HG03139 (cell line): Measurements from ENCODE around the gene AHCYL1.

Source experiments
- ATAC-seq: cut with Tn5 transposase; IDR thresholded peaks from one replicate; pipeline ENCODE4 v1.9.1; 2021; ENCODE audit not compliant: unreplicated experiment

The AHCYL1 gene

DNA sequence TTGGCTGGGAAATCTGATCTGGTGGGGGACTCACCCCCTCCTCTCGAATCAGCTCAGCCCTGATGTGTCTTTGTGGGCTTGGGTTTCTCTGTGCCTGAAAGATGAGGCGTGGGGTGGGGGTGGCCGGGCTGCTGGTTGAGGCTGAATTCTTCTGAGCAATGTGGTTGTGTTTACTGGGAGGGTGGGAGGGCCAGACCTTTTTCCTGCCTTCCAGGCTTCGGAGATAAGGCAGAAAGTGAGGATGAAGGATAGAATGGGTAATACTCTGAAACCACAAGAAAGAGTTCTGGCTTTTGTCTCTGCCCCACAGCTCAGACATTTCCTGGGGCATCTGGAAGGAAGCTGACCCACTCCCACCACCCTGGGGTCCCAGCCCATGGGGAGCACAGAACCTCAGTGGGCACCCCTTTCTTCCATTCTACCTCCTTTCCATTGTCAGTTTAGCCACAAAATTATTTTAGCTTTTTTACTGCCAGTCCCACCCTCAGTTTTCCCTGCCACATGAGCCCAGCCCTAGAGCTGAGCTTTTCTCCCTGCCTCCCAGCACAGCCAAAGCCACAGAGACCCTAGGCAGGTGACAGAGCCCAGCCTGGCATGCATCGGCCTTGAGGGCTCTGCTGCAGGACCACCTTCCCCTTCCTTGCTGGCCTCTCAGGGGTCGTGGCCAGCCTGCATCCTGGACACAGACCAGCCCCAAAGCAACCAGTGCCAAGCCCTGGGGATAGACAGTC lies 74.7 kb downstream of the AHCYL1 start:
- ATAC-seq: no peak

DNA sequence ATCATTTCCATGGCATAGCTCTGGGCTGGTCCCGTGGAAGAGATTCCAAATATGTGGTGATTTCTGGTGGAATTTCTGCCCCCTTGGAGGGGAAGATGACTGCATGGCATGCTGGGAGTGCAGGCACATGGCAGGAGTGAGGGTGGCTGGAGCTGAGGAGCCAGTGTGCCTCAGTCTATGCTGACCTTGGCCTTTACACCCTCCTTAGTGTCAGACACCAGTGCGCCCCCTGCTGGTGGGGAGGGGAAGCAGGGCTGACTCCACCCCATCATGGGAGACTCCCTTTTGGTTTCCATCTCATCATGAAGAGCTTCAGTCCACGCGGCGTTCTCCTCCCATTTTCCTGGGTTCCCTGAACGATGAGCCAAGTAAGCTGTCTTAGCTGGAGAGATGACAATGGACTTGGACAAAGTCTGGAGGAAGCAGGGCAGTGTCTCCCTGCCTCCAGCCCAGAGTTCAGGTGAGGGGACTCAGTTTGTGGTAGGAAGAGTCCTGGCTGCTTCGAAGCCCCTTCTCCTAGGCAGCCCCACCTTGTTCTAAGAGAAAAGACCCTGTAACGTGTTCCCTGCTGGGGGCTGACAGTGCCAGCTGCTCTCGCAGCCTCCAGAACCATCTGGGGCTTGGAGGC lies 75.6 kb downstream of the AHCYL1 start:
- ATAC-seq: no peak

DNA sequence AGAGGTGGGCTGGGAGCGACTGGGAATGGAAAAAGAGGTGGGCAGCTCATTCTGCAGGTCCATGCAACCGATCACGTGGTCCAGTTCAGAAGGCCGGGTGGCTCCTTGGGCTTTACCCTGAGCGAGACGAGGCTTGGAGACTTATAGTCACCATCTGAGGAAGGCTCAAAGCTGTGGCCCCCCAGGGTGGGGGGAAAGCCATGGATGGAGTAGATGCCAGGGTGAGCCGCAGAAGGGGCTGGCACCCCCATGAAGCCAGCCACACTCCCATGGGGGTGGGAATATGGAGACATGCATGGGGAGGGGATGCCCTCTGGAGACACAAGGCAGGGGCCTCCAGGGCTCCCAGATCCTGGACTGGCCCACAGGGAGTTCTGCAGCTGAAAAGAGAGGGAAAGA lies 76.1 kb downstream of the AHCYL1 start:
- no peak for ATAC-seq

DNA sequence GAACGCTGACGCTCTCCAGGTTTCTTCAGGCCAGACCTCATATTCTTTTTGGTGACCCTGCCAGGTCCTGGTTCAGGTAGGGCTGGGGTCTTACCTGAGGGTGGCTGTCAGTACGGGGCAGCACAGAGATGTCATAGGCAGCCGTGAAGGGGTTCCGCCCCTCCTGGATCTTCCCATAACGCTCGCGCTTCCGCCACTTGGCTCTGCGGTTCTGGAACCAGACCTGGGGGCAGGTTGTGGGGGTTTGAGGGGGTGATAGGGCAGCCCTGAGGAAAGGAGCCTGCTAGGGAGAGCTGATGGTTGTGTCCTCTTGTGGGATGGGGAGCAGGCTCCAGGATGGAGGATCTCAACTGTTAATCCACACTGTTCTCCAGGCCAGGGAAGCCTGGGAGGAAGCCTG lies 76.8 kb downstream of the AHCYL1 start:
- no peak for ATAC-seq

DNA sequence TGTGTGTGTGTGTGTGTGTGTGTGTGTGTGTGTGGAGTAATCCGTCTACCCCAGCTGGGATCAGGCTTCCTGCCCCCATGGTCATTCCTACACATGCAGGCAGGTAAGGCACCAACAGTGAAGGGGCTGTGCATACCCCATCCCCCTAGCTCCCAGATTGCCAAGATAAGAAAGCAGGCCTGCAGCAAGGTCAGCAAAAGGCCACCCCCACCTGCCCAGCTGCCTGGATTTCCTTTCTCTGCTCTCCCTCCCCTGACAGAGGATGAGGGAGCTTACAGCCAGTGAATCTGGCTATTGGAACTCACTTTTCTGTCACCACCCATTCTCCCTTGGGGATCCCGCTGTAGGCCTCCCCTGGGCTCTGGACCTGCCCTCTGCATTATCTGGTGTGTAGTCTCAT lies 78.0 kb downstream of the AHCYL1 start:
- ATAC-seq: no peak

DNA sequence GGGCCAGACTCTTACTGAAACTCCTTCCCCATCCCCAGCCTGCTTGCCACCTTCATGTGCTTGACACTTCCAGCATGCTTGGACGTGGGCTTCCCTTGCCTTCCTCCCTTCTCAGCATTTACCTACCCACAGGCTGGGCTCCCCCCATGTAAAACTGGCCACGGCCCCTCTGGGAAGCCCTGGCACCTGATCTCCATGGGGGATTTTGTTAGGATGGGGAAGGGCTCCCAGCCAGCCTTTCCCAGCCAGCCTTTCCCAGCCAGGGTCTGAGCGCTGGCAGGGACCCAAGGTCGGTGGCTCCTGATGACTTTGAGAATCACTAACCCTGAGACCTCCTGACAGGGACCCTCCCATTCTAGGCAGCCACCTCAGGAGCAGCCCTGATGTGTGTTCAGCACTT lies 79.2 kb downstream of the AHCYL1 start:
- no peak for ATAC-seq

DNA sequence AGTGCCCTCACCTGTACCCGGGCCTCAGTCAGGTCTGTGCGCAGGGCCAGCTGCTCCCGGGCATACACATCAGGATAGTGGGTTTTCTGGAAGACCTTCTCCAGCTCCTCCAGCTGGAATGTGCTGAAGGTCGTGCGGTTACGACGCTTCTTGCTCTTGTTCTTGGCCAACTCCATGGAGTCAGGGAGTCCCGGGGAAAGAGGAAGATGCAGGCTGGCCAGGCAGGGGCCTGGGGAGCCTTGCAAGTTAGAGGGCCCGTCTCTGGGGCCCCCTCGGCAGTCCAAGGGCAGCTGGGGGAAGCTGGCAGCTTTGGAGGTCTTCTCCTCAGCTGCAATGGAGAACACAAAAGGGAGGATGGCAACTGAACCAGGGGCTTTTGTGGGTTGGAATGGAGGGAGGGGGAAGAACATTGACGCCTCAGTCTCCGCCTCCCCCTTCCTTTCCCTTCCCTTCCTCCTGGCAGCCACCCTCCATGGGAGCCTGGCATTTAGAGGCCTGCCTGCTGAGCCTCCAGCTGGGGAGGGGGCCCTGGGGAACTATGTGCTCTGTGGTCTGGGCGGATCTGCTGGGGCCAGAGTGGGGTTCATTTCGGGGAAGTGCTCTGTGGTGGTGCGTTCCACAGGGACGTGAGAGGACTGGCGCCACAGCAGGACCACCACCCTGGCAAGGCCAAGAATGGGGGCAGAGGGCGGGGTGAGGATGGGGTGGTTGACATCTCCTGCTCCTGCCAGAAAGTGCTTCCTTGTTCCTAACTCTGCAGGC lies 80.2 kb downstream of the AHCYL1 start:
- no peak for ATAC-seq

DNA sequence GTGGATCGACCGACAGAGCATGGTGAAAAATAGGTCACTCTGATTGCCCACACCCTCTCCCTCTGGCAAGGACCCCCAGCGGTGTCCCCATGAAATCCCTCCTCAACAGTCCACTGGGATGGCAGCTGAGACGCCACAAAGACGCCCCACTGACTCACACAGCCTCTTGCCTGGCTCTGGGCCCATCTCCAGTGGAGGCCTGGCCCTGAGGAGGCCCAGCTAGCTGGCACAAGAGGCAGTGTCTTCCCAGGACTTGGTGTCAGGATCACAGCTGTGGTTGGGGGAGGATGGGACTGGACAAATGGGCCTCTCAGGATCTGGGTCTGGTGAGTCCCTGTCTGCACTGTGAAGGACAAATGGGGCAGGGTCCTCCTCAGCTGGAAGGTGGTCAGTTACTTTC lies 81.3 kb downstream of the AHCYL1 start:
- ATAC-seq: no peak

DNA sequence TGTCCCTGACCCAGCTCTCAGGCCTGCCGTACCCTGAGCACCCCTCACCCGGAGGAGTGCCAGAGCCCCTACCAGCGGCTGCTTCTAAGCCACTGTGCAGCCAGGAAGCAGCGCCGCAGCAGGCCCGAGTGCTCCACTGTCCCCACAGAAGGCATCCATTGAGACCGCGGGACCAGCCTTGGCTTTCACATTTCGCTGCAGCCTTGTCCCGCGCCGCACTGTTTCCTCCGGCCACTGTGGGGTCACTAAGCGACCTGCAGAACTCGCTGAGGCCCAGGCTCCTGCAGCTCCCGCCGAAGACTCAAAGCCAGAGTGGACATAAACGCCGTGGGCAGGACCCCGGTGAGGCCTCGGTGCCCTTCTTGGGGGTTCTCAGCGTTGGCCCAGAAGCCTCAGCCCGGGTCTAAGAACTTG lies 82.9 kb downstream of the AHCYL1 start:
- ATAC-seq: no peak

DNA sequence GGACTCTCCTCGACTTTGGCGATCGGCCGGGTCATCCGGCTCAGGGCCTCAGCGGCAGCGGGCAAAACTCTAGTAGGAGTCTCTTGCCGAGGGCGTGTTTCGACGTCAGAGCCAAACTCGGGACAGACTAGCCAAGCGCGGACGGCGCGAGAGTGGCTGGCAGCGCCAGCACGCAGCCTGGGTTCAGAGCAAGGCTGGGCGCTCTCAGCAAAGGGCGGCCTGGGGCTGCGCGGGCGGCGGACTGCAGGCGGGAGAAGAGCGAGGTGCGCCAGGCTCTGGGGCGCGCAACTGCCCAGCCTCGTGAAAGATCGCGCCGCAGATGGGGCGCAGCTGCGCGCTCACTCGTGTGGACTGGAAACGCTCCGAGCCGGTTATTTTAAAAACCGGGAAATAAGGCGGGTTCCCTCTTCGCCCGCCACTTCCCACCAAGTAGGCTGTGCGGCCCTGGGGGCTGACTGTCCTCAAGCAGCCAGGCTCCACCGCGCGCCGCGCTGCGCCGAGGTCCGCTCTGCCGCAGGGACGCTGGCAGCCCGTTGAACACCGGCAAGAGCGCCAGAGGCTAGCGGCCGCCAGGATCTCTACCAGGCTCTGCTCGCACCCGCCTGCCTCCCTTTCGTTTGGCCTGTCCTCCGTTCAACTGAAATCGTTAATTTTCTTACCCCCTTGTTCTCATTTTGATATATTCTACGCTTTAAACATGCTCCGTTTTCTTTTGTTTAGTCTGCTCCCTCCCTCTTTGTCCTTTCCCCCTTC lies 83.5 kb downstream of the AHCYL1 start:
- no peak for ATAC-seq

DNA sequence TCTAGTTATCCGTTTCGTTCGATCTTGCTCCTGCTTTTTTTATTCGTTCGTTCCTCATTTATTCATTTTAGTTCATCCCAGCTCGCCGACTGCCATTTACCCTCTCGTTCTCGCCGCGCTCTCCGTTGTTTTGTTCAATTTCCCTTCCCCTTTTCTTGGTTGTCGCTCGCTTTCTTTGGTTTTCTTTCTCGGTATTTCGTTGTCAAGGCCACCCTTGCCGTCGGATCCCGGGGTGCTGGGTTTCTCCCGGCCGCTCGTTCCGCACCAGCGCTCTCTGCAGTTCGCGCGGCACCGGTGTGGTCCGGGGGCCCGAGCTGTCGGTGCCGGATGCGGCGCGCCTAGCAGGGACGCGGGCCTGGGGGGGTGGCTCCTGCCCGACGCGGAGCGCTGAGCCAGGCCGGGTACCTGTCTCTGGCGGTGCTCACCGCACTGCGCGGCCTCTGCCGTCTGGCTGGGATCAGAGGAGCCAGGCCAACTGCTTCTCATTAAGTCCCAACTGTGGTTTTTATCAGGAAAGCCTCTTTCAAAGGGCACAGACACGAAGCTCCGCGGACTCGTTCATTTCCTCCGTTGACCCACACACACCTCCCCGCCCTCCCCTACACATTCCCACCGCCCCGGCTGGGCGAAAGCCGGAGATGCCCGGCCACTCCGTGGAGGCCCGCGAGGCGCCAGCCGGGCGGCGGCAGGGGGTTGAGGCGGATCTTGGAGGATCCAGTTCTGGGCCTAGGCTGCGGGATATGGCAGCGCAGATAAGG lies 84.3 kb downstream of the AHCYL1 start:
- no peak for ATAC-seq

DNA sequence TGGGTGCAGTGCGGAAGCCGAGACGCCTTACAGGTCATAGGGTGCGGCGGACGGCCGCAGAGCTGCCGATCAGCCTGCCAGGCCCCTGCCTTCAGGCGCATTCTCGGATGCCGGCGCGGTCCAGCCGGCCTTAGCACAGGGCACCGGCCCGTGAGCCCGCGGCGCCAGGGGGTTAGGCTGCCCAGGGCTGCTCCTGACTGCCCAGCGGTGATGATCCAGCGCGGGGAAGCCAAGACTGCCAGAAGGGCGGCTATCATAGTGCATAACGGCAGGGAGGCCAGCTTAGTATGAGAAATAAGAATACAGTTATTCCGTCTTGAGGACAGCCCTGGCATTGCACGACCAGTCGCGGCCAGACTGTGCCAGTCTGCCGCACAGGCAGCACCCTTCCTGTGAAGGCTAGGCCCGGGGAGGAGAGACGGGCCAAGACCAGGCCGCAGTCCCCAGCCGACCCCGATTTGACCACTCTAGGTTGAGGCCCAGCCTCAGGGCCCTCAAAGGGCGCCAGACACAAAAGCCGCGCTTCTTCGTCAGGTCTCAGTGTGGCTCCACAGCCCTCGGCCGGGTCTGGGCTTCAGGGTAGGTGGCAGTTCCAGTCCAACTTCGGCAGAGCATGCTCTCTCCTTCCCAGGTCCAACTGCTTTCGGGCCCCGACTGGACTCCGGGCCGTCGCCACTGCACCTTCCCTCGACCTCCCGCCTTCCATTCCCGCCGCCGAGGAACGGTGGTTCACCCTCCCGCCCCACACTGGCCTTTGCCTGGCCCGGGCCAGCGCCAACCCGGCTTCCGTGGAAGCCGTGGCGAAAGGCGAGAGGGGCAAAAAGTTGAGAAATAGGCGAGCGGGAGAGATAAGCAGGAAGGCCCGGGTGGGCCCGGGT lies 85.1 kb downstream of the AHCYL1 start:
- no peak for ATAC-seq

DNA sequence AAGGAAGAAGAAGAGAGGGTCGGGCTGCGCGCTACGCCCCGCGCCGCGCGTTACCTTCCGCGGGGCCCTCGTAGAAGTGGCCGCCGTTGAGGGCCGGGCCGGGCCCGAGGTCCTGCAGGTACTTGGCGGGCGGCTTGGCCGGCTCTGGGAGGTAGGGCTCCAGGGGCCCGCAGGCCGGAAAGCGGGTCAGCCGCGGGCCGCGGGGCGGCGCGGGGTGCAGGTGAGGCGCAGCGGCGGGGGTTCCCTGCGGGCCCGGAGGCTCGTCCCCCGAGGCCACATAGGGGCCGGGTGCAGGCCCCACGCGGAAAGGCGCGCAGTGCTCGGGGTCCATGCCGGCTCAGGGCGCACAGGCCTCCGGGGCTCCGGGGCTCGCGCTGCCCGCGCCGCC lies 85.7 kb downstream of the AHCYL1 start:
- no peak for ATAC-seq

DNA sequence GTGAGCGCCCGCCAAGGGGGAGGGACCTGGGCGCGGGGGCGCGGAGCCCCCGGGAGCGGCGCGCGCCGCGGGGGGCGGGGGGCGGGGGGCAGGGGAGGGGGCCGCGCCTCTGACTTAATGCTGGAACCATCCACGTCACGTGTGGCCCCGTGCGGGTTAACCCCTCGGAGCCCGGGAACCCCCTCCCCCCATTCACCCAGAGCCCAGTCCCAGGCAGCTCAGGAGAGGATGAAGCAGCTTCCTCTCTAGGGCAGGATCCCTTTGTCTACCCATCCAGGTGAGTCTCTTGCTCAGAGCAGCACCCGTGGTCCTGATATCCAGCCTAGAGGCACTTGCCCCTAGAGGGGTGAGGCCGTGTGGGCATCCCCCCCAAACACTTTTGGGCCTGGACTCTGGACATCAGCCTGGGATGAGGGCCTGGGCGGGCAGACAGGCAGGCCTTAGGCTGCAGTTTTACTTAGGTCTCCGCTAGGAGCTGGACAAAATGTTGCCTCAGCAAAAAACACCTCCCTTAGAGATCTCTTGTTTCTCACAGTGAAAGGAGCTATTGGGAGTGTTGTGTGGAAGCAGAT lies 86.2 kb downstream of the AHCYL1 start, which contains the start of gene ALX3:
Gene ALX3 (minus strand): TSS at position 2 of the 572 bp plus-strand sequence. CDS start 60 bp downstream, outside the sequence.
- no peak for ATAC-seq
